ENCODE measurements around the gene IL12RB2.

DNA sequence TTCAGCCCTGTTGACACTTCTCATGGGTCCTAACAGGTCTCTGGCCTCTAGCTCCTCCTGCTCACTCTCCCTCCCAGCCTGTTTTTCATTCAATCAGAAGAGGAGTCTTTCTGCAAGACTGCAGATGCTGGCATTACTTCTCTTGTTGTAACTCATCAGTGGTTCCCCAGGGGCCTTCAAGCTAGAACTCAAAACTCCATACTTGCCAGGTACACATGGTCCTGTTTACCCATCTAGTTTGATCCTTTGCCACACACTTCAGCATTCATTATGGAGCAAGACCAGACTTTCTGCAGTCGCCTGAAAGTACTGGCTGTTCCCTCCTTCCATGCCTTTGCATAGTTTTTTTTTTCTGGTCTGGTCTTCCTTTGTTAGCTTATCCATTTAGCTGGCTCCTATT, 74.6 kb downstream of the IL12RB2 start:
- TF ChIP-seq, protein P1, sequence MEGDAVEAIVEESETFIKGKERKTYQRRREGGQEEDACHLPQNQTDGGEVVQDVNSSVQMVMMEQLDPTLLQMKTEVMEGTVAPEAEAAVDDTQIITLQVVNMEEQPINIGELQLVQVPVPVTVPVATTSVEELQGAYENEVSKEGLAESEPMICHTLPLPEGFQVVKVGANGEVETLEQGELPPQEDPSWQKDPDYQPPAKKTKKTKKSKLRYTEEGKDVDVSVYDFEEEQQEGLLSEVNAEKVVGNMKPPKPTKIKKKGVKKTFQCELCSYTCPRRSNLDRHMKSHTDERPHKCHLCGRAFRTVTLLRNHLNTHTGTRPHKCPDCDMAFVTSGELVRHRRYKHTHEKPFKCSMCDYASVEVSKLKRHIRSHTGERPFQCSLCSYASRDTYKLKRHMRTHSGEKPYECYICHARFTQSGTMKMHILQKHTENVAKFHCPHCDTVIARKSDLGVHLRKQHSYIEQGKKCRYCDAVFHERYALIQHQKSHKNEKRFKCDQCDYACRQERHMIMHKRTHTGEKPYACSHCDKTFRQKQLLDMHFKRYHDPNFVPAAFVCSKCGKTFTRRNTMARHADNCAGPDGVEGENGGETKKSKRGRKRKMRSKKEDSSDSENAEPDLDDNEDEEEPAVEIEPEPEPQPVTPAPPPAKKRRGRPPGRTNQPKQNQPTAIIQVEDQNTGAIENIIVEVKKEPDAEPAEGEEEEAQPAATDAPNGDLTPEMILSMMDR (IDR thresholded peaks at IDR 0.05), result no peak
- TF ChIP-seq POLR2A (IDR thresholded peaks at IDR 0.05), result no peak
